ENCODE measurements around the gene PTGR3.
"Not testable (repeated sequence)": the region's sequence is repeated elsewhere in the genome, so short reads cannot be mapped to it uniquely, and the experiment has no call there.

Gene PTGR3

GRCh38 chr18:75204269-75204731 lies 4.6 kb downstream of the PTGR3 start:
- no peak overlapping the region for H3K27ac Mint-ChIP-seq
- ATAC-seq = no peak
- H3K4me3 Mint-ChIP-seq = no peak overlapping the region
- H3K4me1 Mint-ChIP-seq = peaks cover 35% of the 10 kb centered on the region
- H3K27me3 Mint-ChIP-seq = peaks cover 9% of the 10 kb centered on the region
- H3K36me3 Mint-ChIP-seq = peaks cover 20% of the 10 kb centered on the region
- H3K9me3 Mint-ChIP-seq = no peaks in the 10 kb centered on the region

DNA sequence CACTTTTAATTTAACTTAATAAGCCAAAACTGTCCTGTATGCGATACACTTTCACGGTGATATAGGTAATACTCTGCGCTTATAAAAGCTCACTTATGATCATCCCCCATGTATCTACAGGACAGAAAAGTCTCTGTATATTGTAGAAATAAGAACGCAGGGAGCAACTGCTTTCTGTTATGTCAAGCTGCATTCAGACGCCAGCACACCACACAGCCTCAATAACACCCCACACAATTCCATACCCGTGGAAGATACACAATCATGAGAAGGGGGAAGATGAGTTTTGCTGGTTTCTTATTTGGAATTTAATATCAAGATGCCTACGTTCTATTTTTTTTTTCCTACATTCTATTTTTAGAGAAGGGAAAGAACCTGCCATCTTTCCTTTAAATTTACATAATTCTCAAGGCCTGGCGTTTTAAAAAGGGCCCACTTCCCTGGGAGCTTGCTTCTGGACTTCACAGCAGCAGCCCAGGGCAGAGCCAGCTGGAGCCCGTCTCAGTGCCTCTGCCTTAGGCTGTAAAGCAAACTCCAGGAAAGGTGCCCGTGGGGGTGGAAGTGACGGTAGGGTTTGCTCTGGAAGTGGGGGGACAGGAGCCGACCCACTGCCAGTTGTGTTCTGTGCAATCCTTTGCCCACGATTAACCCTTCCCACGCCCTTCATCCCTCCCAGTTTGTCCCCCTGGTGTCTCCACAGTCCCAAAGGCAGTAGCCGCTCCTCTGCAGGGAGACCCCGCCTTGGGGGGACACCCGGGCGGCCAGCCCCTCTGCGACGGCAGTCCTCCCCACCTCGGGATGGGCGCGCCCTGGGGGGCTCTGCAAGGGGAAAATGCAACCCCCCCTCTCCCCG lies 5.3 kb downstream of the PTGR3 start:
- no peak for ATAC-seq
- Mint-ChIP-seq H3K36me3 (peaks cover 20% of the 10 kb centered on the region), H3K4me1 (peaks cover 35% of the 10 kb centered on the region), H3K4me3 (no peak overlapping the region), H3K9me3 (no peaks in the 10 kb centered on the region), H3K27ac (no peak overlapping the region), H3K27me3 (peaks cover 9% of the 10 kb centered on the region)

DNA sequence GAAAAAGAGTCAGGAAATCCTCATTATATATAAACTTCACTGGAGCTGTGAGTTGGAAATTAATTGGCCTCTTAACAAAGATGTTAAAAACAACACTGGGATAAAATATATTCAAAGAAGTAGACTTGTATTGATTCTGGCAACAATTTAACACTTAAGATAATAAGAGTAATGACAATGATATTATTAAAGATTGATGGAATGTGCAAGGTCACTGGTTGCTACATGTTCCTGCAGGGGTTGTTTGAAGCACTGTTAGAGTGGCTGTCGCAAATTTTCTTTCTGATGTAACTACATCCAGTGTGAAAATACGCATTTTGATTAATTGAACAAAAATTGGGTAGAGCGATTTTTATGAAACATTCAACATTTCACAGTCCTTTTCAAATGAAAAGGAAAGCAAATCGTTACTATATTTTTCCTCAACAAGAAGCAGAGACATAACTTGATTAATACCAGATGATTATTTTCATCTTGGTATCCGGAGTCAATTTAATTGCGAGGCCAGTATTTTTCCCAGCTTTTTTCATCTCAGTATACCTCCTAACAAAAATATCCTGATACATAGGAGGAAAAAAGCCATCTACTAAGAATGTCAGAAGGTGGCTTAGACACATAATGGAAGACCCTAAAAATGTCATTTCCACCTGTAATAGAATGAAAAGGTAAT lies 6.1 kb downstream of the PTGR3 start:
- H3K27ac Mint-ChIP-seq = no peak overlapping the region
- H3K9me3 Mint-ChIP-seq = no peaks in the 10 kb centered on the region
- H3K4me3 Mint-ChIP-seq = no peak overlapping the region
- H3K27me3 Mint-ChIP-seq = peaks cover 9% of the 10 kb centered on the region
- peaks cover 30% of the 10 kb centered on the region for H3K4me1 Mint-ChIP-seq
- peaks cover 20% of the 10 kb centered on the region for H3K36me3 Mint-ChIP-seq
- ATAC-seq = no peak

GRCh38 chr18:75201282-75202270 lies 7.4 kb downstream of the PTGR3 start:
- Mint-ChIP-seq H3K27me3 (peaks cover 9% of the 10 kb centered on the region), H3K9me3 (no peaks in the 10 kb centered on the region), H3K27ac (no peak overlapping the region), H3K36me3 (peaks cover 20% of the 10 kb centered on the region), H3K4me1 (peaks cover 18% of the 10 kb centered on the region), H3K4me3 (no peak overlapping the region)
- no peak for ATAC-seq

- H3K27me3 Mint-ChIP-seq = peaks cover 7% of the 10 kb centered on the region
- no peak overlapping the region for H3K27ac Mint-ChIP-seq
- H3K4me3 Mint-ChIP-seq = no peak overlapping the region
Observed at GRCh38 chr18:75200605-75201280, 8.2 kb downstream of the PTGR3 start.

DNA sequence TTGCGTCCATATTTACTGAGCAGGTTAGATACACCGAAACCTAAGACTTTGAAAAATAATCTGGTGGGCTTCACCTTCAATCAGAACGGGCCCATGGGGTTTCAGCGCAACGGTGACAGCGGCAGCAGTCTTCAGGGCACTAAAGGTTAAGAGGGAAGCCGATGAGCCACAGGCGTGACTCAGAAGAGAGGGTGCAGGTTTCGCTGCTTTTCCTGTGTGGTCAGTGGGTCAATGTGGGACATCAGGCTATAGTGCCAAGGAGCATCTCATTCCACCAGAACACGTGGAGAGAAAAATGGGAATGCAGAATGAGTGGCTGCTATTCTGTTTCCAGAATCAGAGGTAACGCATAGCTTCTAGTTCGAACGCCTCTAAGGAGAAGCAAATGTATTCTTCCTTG lies 8.9 kb downstream of the PTGR3 start:
- H3K36me3 Mint-ChIP-seq = peaks cover 20% of the 10 kb centered on the region
- no peak overlapping the region for H3K27ac Mint-ChIP-seq
- ATAC-seq = no peak
- H3K27me3 Mint-ChIP-seq = peaks cover under 1% of the 10 kb centered on the region
- H3K9me3 Mint-ChIP-seq = no peaks in the 10 kb centered on the region
- peaks cover 3% of the 10 kb centered on the region for H3K4me1 Mint-ChIP-seq
- H3K4me3 Mint-ChIP-seq = no peak overlapping the region

More at GRCh38 chr18:75200605-75201280, 8.2 kb downstream of the PTGR3 start:
- H3K4me1 Mint-ChIP-seq = peaks cover 10% of the 10 kb centered on the region
- H3K9me3 Mint-ChIP-seq = no peaks in the 10 kb centered on the region
- H3K36me3 Mint-ChIP-seq = peaks cover 20% of the 10 kb centered on the region
- no peak for ATAC-seq

GRCh38 chr18:75199327-75199726 lies 9.6 kb downstream of the PTGR3 start:
- Mint-ChIP-seq H3K27ac (no peak overlapping the region), H3K4me1 (no peaks in the 10 kb centered on the region)
- ATAC-seq = no peak

GRCh38 chr18:75198036-75198435 lies 10.9 kb downstream of the PTGR3 start:
- no peak overlapping the region for H3K27ac Mint-ChIP-seq
- ATAC-seq = no peak
- H3K4me1 Mint-ChIP-seq = no peaks in the 10 kb centered on the region
- H3K4me3 Mint-ChIP-seq = no peak overlapping the region
- H3K9me3 Mint-ChIP-seq = no peaks in the 10 kb centered on the region
- peaks cover 20% of the 10 kb centered on the region for H3K36me3 Mint-ChIP-seq
- H3K27me3 Mint-ChIP-seq = no peaks in the 10 kb centered on the region

More at GRCh38 chr18:75199327-75199726, 9.6 kb downstream of the PTGR3 start:
- H3K36me3 Mint-ChIP-seq = peaks cover 20% of the 10 kb centered on the region
- H3K27me3 Mint-ChIP-seq = no peaks in the 10 kb centered on the region
- H3K4me3 Mint-ChIP-seq = no peak overlapping the region
- no peaks in the 10 kb centered on the region for H3K9me3 Mint-ChIP-seq

DNA sequence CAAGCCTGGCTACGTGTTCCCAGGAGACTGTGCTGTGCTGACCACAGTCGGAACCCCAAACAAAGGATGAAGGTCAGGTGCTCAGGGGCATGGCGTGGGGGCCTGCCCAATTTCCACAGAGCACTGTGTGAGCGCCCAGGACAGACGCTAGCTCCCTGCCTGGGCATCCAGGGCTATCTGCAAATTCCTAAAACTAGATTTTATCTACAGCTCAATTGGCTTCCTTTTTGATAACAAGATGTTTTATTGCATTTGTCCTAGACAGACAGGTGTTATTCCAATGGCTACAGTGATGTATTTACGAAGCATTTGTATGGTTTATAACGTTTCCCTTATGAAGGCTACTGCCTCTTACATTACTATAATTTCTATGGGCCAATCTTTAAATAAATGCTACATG lies 16.0 kb downstream of the PTGR3 start:
- Mint-ChIP-seq H3K9me3 (peaks cover under 1% of the 10 kb centered on the region), H3K4me1 (no peaks in the 10 kb centered on the region), H3K36me3 (peaks cover 1% of the 10 kb centered on the region), H3K4me3 (no peak overlapping the region), H3K27me3 (peaks cover 3% of the 10 kb centered on the region), H3K27ac (no peak overlapping the region)
- ATAC-seq = no peak

GRCh38 chr18:75189696-75190095 lies 19.2 kb downstream of the PTGR3 start:
- H3K4me3 Mint-ChIP-seq = no peak overlapping the region
- peaks cover 6% of the 10 kb centered on the region for H3K36me3 Mint-ChIP-seq
- no peak for ATAC-seq
- H3K4me1 Mint-ChIP-seq = no peaks in the 10 kb centered on the region
- peaks cover 34% of the 10 kb centered on the region for H3K27me3 Mint-ChIP-seq
- H3K9me3 Mint-ChIP-seq = peaks cover 4% of the 10 kb centered on the region
- no peak overlapping the region for H3K27ac Mint-ChIP-seq

- not testable (repeated sequence) for H3K27ac Mint-ChIP-seq, H3K9me3 Mint-ChIP-seq, H3K4me1 Mint-ChIP-seq, H3K36me3 Mint-ChIP-seq, ATAC-seq, H3K4me3 Mint-ChIP-seq
- H3K27me3 Mint-ChIP-seq = peaks cover 36% of the 10 kb centered on the region
Observed at GRCh38 chr18:75187702-75188101, 21.2 kb downstream of the PTGR3 start.

- H3K27ac Mint-ChIP-seq = no peak overlapping the region
- H3K9me3 Mint-ChIP-seq = peaks cover 8% of the 10 kb centered on the region
- peaks cover 6% of the 10 kb centered on the region for H3K36me3 Mint-ChIP-seq
- H3K4me1 Mint-ChIP-seq = no peaks in the 10 kb centered on the region
- no peak for ATAC-seq
- H3K4me3 Mint-ChIP-seq = no peak overlapping the region
- peaks cover 36% of the 10 kb centered on the region for H3K27me3 Mint-ChIP-seq
Observed at GRCh38 chr18:75185460-75185859, 23.5 kb downstream of the PTGR3 start.

GRCh38 chr18:75183973-75184493 lies 24.9 kb downstream of the PTGR3 start:
- Mint-ChIP-seq H3K9me3 (peaks cover 8% of the 10 kb centered on the region), H3K27ac (no peak overlapping the region), H3K4me3 (no peak overlapping the region), H3K4me1 (no peaks in the 10 kb centered on the region), H3K36me3 (peaks cover 6% of the 10 kb centered on the region), H3K27me3 (peaks cover 36% of the 10 kb centered on the region)
- no peak for ATAC-seq

- Mint-ChIP-seq H3K27ac (no peak overlapping the region), H3K4me1 (no peaks in the 10 kb centered on the region), H3K4me3 (no peak overlapping the region), H3K9me3 (peaks cover 8% of the 10 kb centered on the region), H3K36me3 (peaks cover 6% of the 10 kb centered on the region), H3K27me3 (peaks cover 36% of the 10 kb centered on the region)
- no peak for ATAC-seq
Observed at GRCh38 chr18:75183524-75183923, 25.4 kb downstream of the PTGR3 start.

All from stimulated activated memory B cell treated with anti-CD40 and anti-IgM and Interleukin-4, amounts not matched to agents 10 μg/mL and 1 μg/mL and 100 μg/mL, for 72 hours (primary cell).